Mucosa of descending colon (tissue), 3 donors: ENCODE measurements around the gene KPTN. TPM values are rescaled to one million over a fixed set of nuclear protein-coding genes. Genes with fewer than 3 reads are reported as not detected.

ENCODE experiments used
- ATAC-seq: fragments of 200-7000 bp; cut with Tn5 transposase; one replicate; pipeline ENCODE4 v1.9.1; 2020; ENCODE audit warnings: mild to moderate bottlenecking, moderate library complexity
- DNase-seq, 3 donors: peaks; one replicate each; pipeline ENCODE4 v3.0.0-alpha.2; 2020
- H3K36me3 ChIP-seq: fragments of 200-600 bp; one replicate; pipeline ENCODE4 v1.8.0; 2021; ENCODE audit warnings: low read depth, mild to moderate bottlenecking
- H3K4me1 ChIP-seq: fragments of 200-600 bp; one replicate; pipeline ENCODE4 v1.8.0; 2021; ENCODE audit warnings: low read depth, mild to moderate bottlenecking
- H3K4me3 ChIP-seq: fragments of 200-600 bp; one replicate; pipeline ENCODE4 v1.8.0; 2021; ENCODE audit warnings: mild to moderate bottlenecking
- H3K9me3 ChIP-seq: fragments of 200-600 bp; one replicate; pipeline ENCODE4 v1.8.0; 2021; ENCODE audit warnings: mild to moderate bottlenecking
- intact Hi-C, 2 donors: fragments of 100-400 bp; cut with DNase I in 1 of 2; cut with micrococcal nuclease in 1 of 2; formaldehyde crosslinking; loops; one replicate each; pipeline versions ENCODE4 v1.11.0 to v1.11.1; 2022; cut with DNase I, micrococcal nuclease
- total RNA-seq, 3 donors: library from RNA; stranded (reverse); fragmentation: NEBNext Ultra II Directional in 2 of 3; extraction: Animal tissue kit (Norgen Biotek cat#: 25700) in 2 of 3; gene quantifications; one replicate each; pipeline versions ENCODE4 v1.2.1 to v1.2.4, GENCODE V29; 2021 to 2023
- TF ChIP-seq, protein P1 (sequence below): fragments of 200-600 bp; IDR thresholded peaks from one replicate; pipeline ENCODE4 v1.8.0; 2022; ENCODE audit warnings: antibody characterized with exemption, mild to moderate bottlenecking
- donor health status: DM: no; HTN: no; CAD: no; lungs with moderate emphysema.
- donor health status: DM: no; HTN: no; CAD: no.
- donor health status: DM: no; HTN: yes; CAD: no.

The KPTN gene
- total RNA-seq, 3 donors from 2014 or later = 5.5 to 8.9 (median 8.9) TPM

DNA sequence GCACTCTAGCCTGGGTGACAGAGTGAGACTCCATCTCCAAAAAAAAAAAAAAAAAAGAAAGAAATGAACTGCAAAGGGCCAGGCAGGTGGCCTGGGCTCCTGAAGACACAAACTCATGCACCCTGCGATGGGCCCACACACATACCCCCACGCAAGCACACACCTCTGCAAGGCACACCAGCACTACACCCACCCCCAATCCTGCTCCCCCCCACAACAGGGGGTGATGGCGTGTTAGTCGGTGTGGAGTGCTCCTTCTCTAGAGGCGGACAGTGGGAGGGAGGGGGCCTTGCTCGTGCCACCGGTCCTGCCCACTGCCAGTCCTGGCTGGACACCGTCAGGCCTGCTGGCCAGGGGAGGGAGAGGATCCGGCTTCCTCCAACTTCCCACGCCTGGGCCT, 10.7 kb downstream of the KPTN start:
- Histone ChIP-seq H3K36me3 (no peaks in the 10 kb centered on the region), H3K4me3 (no peak overlapping the region), H3K9me3 (no peaks in the 10 kb centered on the region), H3K4me1 (no peaks in the 10 kb centered on the region)
- TF ChIP-seq, protein P1, sequence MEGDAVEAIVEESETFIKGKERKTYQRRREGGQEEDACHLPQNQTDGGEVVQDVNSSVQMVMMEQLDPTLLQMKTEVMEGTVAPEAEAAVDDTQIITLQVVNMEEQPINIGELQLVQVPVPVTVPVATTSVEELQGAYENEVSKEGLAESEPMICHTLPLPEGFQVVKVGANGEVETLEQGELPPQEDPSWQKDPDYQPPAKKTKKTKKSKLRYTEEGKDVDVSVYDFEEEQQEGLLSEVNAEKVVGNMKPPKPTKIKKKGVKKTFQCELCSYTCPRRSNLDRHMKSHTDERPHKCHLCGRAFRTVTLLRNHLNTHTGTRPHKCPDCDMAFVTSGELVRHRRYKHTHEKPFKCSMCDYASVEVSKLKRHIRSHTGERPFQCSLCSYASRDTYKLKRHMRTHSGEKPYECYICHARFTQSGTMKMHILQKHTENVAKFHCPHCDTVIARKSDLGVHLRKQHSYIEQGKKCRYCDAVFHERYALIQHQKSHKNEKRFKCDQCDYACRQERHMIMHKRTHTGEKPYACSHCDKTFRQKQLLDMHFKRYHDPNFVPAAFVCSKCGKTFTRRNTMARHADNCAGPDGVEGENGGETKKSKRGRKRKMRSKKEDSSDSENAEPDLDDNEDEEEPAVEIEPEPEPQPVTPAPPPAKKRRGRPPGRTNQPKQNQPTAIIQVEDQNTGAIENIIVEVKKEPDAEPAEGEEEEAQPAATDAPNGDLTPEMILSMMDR = no peak
- DNase-seq (no peak), ATAC-seq (no peak)
- intact Hi-C loops = no loop called here

DNA sequence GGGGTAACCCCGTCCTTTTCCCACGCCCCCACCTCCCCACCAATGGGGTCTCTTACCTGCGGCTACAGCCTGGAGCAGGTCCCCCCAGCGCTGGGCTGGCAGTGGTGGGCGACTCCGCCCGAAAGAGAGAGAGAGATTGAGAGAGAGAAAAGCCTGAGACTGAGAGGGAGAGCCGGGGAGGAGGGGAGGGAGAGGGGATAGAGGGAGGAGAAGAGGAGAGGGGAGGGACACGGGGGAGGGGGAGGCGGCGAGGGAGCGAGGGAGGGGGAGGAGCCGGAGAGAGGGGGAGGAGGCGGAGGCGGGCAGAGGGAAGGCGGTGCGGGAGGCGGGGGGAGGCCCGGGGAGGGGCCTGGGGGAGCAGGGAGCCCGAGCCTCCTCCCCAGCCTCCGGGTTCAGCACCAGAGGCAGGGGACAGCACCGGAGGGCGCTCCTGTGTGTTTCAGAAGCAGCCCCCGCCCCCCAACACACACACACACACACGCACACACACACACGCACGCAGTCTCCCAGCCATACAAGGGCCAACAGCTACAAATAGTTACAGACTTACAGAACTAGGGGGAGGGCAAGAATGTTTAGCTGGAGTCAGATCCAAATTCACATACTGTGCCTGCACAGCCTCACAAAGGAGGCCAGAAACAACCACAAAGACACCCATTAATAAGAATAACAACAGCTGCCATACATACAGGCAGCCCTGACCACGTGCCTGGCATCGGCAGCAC, 12.1 kb downstream of the KPTN start, which contains the start of gene SLC8A2:
SLC8A2 (minus strand) TSS at position 161 of the 725 bp plus-strand sequence. CDS start 5,490 bp downstream, outside the sequence.
- peak; percentile 77 for ATAC-seq
- H3K9me3 ChIP-seq = no peaks in the 10 kb centered on the region
- DNase-seq = peak in 2 of 3 donors; percentile 42 to 65
- TF ChIP-seq, protein P1 = no peak
- H3K4me3 ChIP-seq = no peak within 1 kb of the TSS
- intact Hi-C loops = no loop called here
- no peaks in the 10 kb centered on the region for H3K36me3 ChIP-seq
- H3K4me1 ChIP-seq = no peaks in the 10 kb centered on the region

DNA sequence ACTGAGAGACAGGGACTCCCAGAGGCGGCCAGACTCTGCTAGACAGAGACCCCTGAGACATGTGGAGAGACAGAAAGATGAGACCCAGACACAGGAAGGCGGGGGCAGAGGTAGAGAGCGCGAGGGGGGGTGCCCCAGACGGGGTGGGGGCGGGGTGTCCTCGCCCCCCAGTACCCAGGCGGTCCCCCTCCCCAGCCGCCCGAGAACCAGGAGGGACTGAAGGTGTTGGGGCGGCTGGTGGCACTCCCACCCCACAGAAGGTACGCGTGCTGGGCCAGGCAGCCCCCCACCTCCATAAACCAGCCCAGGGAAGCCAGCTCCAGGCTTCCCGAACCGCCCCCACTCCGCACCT, 12.7 kb downstream of the KPTN start:
- no peak overlapping the region for H3K4me3 ChIP-seq
- ATAC-seq = no peak

DNA sequence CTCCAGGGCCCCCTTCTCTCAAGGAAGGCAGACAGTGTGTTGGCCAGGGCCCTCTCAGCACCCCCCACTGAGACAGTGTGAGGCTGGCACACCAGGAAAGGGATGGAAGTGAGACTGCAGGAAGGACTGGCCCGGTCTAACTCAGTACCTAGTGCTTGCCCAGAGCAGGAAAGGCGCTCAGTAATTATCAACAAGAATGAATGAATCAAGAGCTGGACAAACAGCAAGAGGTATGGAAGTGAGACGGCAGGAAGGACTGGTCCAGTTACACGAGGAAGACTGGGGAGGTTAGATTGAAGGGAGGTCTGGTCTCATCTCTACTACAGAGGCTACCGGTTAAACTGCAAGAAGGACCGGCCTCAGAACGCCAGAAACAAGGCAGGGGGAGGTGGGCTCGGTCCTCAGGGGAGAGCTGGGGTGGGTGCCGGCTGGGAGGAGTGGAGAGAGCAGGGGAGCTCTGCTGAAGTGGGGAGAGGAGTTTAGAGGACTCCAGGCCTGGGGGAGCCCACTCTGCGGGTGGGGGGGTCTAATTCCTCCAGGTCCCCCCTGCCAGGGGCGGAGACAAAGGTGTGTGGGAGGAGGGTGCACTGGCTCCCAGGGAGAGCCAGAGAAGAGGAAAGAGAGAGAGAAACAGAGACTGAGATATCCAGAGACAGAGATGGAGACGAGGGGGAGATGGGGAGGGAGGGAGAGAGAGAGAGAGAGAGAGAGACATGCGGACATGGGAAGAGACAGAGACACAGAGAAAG, 13.4 kb downstream of the KPTN start:
- Histone ChIP-seq H3K36me3 (no peaks in the 10 kb centered on the region), H3K4me1 (no peaks in the 10 kb centered on the region), H3K9me3 (no peaks in the 10 kb centered on the region), H3K4me3 (no peak overlapping the region)
- DNase-seq (no peak), ATAC-seq (no peak)
- intact Hi-C loops = no loop called here
- TF ChIP-seq, protein P1 = no peak

More for the DNA sequence above, 12.7 kb downstream of the KPTN start:
- TF ChIP-seq, protein P1 = no peak
- H3K4me1 ChIP-seq = no peaks in the 10 kb centered on the region
- H3K36me3 ChIP-seq = no peaks in the 10 kb centered on the region
- no peaks in the 10 kb centered on the region for H3K9me3 ChIP-seq
- intact Hi-C loops = no loop called here
- DNase-seq = no peak

DNA sequence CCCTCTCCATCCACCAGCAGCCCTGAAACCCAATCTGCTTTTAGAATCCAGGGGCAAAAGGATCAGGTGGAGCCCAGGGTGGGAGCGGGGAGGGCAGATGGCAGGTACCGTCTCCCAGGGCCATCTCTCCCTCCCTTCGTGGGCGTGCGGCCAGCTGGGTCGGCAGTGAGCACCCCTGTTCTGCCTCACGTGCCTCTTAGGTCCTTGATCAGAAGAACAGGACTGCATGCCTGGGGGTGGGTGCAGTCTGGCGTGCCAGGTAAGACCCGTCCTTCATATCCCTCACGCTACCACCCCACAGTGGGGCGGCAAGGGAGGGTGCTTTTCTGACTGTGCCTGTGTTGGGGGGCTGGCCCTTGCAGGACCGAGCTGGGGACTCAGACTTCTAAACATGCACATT, 14.3 kb downstream of the KPTN start:
- DNase-seq (no peak), ATAC-seq (no peak)
- Histone ChIP-seq H3K4me1 (no peaks in the 10 kb centered on the region), H3K4me3 (no peak overlapping the region), H3K36me3 (no peaks in the 10 kb centered on the region), H3K9me3 (no peaks in the 10 kb centered on the region)
- TF ChIP-seq, protein P1 = no peak
- intact Hi-C loops = no loop called here
